Lower leg skin (tissue), 3 donors: ENCODE data around the gene RUVBL2.
"Not testable (repeated sequence)": the region's sequence is repeated elsewhere in the genome, so short reads cannot be mapped to it uniquely, and the experiment has no call there.

Source experiments
- CTCF ChIP-seq, 3 donors: fragments of 450-650 bp; IDR thresholded peaks; one replicate each; pipeline ENCODE4 v1.5.1; 2016; ENCODE audit warnings: antibody characterized with exemption in 3 of 3, mild to moderate bottlenecking in 3 of 3, moderate library complexity in 2 of 3
- POLR2A ChIP-seq, 2 donors: fragments of 450-650 bp; IDR thresholded peaks; one replicate each; pipeline ENCODE4 v1.6.1; 2016 to 2017; ENCODE audit warnings: antibody characterized with exemption in 2 of 2, mild to moderate bottlenecking in 1 of 2, moderate library complexity in 1 of 2

GRCh38 chr19:49028686-49029085 lies 35.0 kb downstream of the RUVBL2 start:
- not testable (repeated sequence) for TF ChIP-seq CTCF, POLR2A (IDR thresholded peaks at IDR 0.05)
